ENCODE results near the gene BCAS1.

DNA sequence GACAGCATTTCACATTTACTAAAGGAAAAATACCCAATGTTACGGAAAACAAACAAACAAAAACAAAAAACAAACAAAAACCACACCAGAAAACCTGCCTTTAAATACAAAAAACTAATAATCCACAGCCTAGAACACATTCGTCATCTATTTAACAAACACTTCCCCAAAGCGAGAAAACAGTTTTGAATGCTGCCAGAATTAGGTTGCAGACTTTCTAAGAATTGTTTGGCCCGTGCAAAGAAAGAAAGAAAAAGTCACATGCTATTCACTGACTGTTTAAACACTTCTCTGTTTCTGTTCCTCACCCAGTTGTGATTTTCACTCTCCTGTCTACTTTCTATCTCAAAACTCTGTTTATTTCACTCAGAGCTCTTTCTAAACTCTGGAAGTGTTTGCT is 52.5 kb downstream of the BCAS1 start:
- TF ChIP-seq, protein P1, sequence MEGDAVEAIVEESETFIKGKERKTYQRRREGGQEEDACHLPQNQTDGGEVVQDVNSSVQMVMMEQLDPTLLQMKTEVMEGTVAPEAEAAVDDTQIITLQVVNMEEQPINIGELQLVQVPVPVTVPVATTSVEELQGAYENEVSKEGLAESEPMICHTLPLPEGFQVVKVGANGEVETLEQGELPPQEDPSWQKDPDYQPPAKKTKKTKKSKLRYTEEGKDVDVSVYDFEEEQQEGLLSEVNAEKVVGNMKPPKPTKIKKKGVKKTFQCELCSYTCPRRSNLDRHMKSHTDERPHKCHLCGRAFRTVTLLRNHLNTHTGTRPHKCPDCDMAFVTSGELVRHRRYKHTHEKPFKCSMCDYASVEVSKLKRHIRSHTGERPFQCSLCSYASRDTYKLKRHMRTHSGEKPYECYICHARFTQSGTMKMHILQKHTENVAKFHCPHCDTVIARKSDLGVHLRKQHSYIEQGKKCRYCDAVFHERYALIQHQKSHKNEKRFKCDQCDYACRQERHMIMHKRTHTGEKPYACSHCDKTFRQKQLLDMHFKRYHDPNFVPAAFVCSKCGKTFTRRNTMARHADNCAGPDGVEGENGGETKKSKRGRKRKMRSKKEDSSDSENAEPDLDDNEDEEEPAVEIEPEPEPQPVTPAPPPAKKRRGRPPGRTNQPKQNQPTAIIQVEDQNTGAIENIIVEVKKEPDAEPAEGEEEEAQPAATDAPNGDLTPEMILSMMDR (IDR thresholded peaks at IDR 0.05; ENCODE audit: low read length), result no peak
- TF ChIP-seq EZH2 (IDR thresholded peaks at IDR 0.05; ENCODE audit: borderline replicate concordance, low read length), result no peak
